ENCODE measurements around the gene HSPA5.
"Not testable (repeated sequence)": the region's sequence is repeated elsewhere in the genome, so short reads cannot be mapped to it uniquely, and the experiment has no call there.

HSPA5 gene

GRCh38 chr9:125241000-125241862 is at the start of gene HSPA5:
Gene HSPA5 (minus strand): TSS chr9:125241343. CDS start chr9:125241126, 217 bp downstream.
- peak; percentile 100 for DNase-seq

DNA sequence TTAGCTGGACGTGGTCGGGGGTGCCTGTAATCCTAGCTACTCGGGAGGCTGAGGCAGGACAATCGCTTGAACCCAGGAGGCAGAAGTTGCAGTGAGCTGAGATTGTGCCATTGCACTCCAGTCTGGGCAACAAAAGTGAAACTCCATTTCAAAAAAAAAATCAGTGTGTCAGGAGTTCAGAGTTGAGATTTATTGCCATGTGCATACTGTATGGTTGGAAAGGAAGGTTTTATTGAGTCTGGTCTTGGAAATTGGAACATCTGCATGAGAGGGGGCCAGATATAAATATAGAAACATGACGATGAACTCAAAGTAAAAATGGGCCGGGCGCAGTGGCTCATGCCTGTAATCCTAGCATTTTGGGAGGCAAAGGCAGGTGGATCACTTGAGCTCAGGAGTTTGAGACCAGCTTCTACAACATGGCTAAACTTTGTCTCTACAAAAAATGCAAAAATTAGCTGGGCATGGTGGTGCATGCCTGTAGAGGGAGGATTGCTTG is 45.8 kb upstream of the HSPA5 start:
- not testable (repeated sequence) for DNase-seq

- no peak for DNase-seq
Observed at GRCh38 chr9:125284855-125285254, 43.7 kb upstream of the HSPA5 start.

- DNase-seq, result no peak
Observed at GRCh38 chr9:125280945-125281344, 39.8 kb upstream of the HSPA5 start.

DNA sequence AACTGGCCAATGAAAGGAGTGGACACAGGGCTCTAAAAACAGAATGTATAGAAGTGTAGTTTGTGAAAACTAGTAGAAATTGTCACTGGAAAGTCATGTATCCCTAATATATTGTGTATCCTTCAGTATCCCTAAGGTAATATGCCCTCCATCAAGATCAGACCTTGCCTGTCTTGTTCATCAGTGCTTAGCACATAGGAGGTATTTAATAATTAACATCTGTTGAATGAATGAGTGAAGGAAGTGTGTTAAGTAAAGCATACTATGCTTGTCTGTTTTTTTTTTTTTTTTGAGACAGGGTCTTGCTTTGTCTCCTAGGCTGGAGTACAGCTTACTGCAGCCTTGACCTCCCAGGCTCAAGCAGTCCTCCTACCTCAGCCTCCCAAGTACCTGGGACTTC is 36.3 kb upstream of the HSPA5 start:
- no peak for DNase-seq

DNA sequence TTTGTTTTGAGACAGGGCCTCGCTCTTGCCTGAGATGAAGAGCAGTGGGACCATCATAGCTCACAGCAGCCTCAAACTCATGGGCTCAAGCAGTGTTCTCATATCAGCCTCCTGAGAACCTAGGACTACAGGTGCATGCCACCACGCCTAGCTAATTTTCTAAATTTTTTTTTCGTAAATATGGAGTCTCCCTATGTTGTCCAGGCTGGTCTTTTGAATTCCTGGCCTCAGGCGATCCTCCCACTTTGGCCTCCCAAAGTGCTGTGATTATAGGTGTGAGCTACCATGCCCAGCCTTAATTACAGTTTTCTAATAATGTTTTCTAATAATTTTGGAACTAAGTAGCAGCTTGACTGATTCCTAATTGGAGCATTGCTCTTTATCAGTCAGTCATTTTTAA is 35.6 kb upstream of the HSPA5 start:
- DNase-seq, result no peak

- no peak for DNase-seq
Observed at GRCh38 chr9:125272697-125273096, 31.6 kb upstream of the HSPA5 start.

GRCh38 chr9:125271081-125271480 is 29.9 kb upstream of the HSPA5 start:
- DNase-seq, result no peak

GRCh38 chr9:125269014-125269397 is 27.9 kb upstream of the HSPA5 start:
- no peak for DNase-seq

GRCh38 chr9:125268394-125269013 is 27.4 kb upstream of the HSPA5 start:
- no peak for DNase-seq

DNA sequence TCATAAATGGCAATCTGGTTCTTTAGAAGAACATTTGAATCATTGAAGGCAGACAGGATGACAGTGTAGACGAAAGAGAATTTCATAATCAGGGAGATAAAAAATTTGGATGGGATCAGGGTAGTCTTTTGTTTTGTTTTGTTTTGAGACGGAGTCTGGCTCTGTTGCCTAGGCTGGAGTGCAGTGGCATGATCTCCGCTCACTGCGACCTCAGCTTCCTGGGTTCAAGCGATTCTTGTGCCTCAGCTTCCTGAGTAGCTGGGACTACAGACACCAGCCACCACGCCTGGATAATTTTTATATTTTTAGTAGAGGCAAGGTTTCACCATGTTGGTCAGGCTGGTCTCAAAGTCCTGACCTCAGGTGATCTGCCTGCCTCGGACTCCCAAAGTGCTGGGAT is 22.9 kb upstream of the HSPA5 start:
- not testable (repeated sequence) for DNase-seq

DNA sequence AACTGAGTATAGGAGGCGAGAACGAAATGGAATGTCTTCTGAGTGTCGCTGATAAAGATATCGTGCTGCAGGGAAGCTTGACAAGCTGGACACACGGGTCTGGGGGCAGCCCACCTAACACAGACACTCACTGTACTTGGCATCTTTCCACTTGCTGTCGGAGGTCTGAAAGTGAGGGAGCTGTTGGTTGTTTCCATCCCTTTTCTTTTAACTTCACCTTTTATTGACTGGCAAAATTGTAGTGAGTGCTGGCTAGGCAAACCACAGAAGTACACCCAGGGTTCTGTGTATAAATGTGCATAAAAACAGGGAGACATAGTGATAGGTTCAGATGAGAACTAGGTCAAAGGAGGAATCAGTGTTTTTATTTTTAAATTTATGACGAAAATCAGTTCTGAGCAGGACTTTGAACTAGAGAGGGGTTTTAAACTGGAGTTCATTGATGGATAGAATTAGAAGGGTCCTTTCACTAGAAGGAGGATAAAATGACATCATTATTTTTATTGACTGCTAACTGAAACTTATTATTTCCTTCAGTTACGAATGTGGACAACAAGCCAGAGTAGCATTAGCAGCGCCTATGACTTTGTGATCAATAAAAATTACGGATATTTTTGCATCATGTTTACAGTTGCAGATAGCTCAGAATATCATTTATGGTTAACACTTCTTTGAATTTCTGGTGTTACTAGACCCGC is 21.3 kb upstream of the HSPA5 start:
- no peak for DNase-seq

GRCh38 chr9:125261501-125262293 is 20.6 kb upstream of the HSPA5 start, which contains the start of gene GAPVD1:
Gene GAPVD1 (plus strand): TSS chr9:125261826. CDS start chr9:125298922, 37,096 bp downstream.
- peak; percentile 97 for DNase-seq

DNA sequence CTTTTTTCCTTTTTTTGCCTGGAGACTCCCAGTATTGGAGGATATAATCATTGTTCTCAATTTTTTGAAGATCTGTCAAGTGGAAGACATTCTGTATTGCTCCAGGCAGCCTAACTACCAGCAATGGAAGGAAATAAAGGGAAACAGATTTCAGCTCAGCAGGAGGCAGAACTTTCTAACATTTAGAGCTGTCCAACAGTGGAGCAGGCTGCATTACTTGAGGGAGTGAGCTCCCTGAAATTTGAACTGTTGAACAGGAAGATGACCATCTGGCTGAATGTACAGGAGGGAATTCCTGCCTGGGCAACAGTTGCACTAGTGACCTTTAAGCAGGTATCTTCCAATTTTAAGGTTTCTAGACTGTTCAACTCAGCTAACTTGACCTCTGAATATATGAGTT is 19.4 kb upstream of the HSPA5 start:
- no peak for DNase-seq

GRCh38 chr9:125258832-125259534 is 17.8 kb upstream of the HSPA5 start:
- DNase-seq, result no peak

GRCh38 chr9:125258160-125258785 is 17.1 kb upstream of the HSPA5 start:
- no peak for DNase-seq

DNA sequence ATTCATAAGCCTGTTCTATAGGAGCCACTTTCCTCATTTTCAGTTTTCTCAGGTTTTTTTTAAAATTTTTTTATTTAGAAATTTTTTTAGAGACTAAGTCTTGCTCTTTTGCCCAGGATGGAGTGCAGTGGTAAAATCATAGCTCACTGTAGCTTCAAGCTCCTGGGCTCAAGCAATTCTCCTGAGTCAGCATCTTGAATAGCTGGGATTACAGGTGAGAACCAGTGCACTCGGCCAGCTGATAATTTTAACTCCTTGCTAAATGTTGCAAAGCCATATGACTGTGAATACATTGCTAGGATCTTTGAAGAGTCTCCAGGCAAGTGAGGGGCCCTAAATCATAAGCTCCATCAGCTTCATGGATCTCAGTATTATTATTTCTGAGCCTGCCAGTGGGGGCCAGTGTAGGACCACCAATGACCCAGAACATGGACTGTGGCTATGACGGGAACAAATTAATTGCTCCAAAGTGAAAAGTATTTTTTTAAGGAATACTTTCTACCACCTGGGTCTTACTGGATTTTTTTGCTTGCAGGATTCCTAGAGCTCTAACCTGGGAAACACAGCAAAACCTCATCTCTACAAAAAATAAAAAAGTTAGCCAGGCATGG is 14.7 kb upstream of the HSPA5 start:
- peak; percentile 18 for DNase-seq

- no peak for DNase-seq
Observed at GRCh38 chr9:125254231-125254630, 13.1 kb upstream of the HSPA5 start.

GRCh38 chr9:125246261-125246667 is 5.1 kb upstream of the HSPA5 start:
- DNase-seq, result no peak

GRCh38 chr9:125243792-125244260 is 2.7 kb upstream of the HSPA5 start:
- no peak for DNase-seq

Measured in NCI-H774 (cell line).